Endothelial cell of umbilical vein (primary cell): ENCODE data around the gene MRTFA. TPM values are rescaled to one million over a fixed set of nuclear protein-coding genes. Genes with fewer than 3 reads are reported as not detected.

Experiments
- BruUV-seq: library from RNA; stranded (reverse); fragments of 400-500 nt; replicated peaks from 2 replicates; lab custom pipeline; 2021; lab: Mats Ljungman, UMichigan
- CTCF ChIA-PET: fragments of 300-600, 350-600 bp; sonication (Branson Sonifier 250); formaldehyde crosslinking; loops from one replicate; lab custom pipeline; 2021; ENCODE audit warnings: antibody characterized with exemption, inconsistent platforms; lab: Charles Lee
- POLR2A ChIA-PET: fragments of 300-600, 350-600 bp; sonication (Branson Sonifier 250); formaldehyde crosslinking; loops from one replicate; lab custom pipeline; 2021; ENCODE audit warnings: antibody characterized with exemption, inconsistent platforms; lab: Charles Lee
- DNase-seq: peaks from one replicate; pipeline ENCODE4 v3.0.0-alpha.2; 2011; ENCODE audit warnings: low read depth, low spot score
- FAIRE-seq: peaks from 2 replicates; lab custom pipeline; 2011; peaks lifted over from hg19 to GRCh38; lab: Jason Lieb, UNC
- H2AFZ ChIP-seq: 2 replicates; pipeline ENCODE4 v1.6.0; 2012; ENCODE audit warnings: low read depth, low read length, control low read depth, inconsistent platforms
- H3K27ac ChIP-seq: 2 replicates; pipeline ENCODE4 v1.5.1; 2011; ENCODE audit warnings: low read depth, mild to moderate bottlenecking, control low read depth, low read length, moderate library complexity; ENCODE audit not compliant: insufficient read depth
- H3K27me3 ChIP-seq, 2 experiments: 2 replicates each; pipeline versions ENCODE4 v1.6.0 to v1.6.1; 2011; ENCODE audit warnings: low read length in 2 of 2, mixed read lengths in 1 of 2; ENCODE audit not compliant: control insufficient read depth in 2 of 2, insufficient read depth in 2 of 2
- H3K36me3 ChIP-seq, 2 experiments: 2 replicates in 1 of 2; 3 replicates in 1 of 2; pipeline ENCODE4 v1.5.1; 2011; ENCODE audit warnings: low read length in 2 of 2, mild to moderate bottlenecking in 1 of 2, moderate library complexity in 1 of 2; ENCODE audit not compliant: control insufficient read depth in 2 of 2, insufficient read depth in 2 of 2; ENCODE audit errors: extremely low read depth in 1 of 2
- H3K4me1 ChIP-seq: 3 replicates; pipeline ENCODE4 v1.5.1; 2011; ENCODE audit warnings: mild to moderate bottlenecking, low read length; ENCODE audit not compliant: control insufficient read depth, insufficient read depth; ENCODE audit errors: extremely low read depth
- H3K4me2 ChIP-seq: 2 replicates; pipeline ENCODE4 v1.6.1; 2011; ENCODE audit warnings: low read length, control low read depth, mixed read lengths; ENCODE audit not compliant: insufficient read depth
- H3K4me3 ChIP-seq, 3 experiments: fragments of 200-600 bp in 1 of 3; sonication (generic), shearing (Covaris generic) in 1 of 3; replicated peaks in 1 of 3; 2 replicates each; pipeline ENCODE4 v1.5.1; 2011 to 2016; ENCODE audit warnings: control low read depth in 3 of 3, low read length in 3 of 3, mild to moderate bottlenecking in 2 of 3, inconsistent platforms in 1 of 3, low read depth in 1 of 3, moderate library complexity in 1 of 3; ENCODE audit not compliant: insufficient read depth in 1 of 3
- H3K79me2 ChIP-seq: 2 replicates; pipeline ENCODE4 v1.6.0; 2012; ENCODE audit warnings: low read length, inconsistent platforms; ENCODE audit not compliant: control insufficient read depth, insufficient read depth
- H3K9ac ChIP-seq: replicated peaks from 2 replicates; pipeline ENCODE3; 2011; ENCODE audit warnings: low read length, control low read depth; ENCODE audit not compliant: insufficient read depth; ENCODE audit errors: extremely low read depth
- H3K9me1 ChIP-seq: replicated peaks from 3 replicates; pipeline ENCODE4 v1.6.0; 2011; ENCODE audit warnings: mild to moderate bottlenecking, low read length; ENCODE audit not compliant: control insufficient read depth, insufficient read depth; ENCODE audit errors: extremely low read depth
- H3K9me3 ChIP-seq: replicated peaks from 2 replicates; pipeline ENCODE4 v1.5.1; 2012; ENCODE audit warnings: low read length, inconsistent platforms; ENCODE audit not compliant: control insufficient read depth, insufficient read depth
- H4K20me1 ChIP-seq: replicated peaks from 2 replicates; pipeline ENCODE3; 2011; ENCODE audit warnings: mild to moderate bottlenecking, low read length; ENCODE audit not compliant: control insufficient read depth, insufficient read depth; ENCODE audit errors: extremely low read depth
- CTCF ChIP-seq, 2 donors: IDR thresholded peaks; 1 replicate in 1 of 2; 2 replicates in 1 of 2; pipeline ENCODE4 v1.5.1; 2011; ENCODE audit warnings: low read length in 2 of 2, mild to moderate bottlenecking in 2 of 2, moderate library complexity in 2 of 2, control low read depth in 1 of 2, inconsistent platforms in 1 of 2, low read depth in 1 of 2; ENCODE audit not compliant: insufficient read depth in 1 of 2; ENCODE audit errors: extremely low read depth in 1 of 2
- EZH2 ChIP-seq: IDR thresholded peaks from 2 replicates; pipeline ENCODE4 v1.6.1; 2012; ENCODE audit warnings: borderline replicate concordance, low read depth, mild to moderate bottlenecking, moderate library complexity, low read length, inconsistent platforms; ENCODE audit not compliant: severe bottlenecking
- FOS ChIP-seq: IDR thresholded peaks from 2 replicates; pipeline ENCODE4 v1.6.1; 2011; ENCODE audit warnings: mild to moderate bottlenecking, low read length, moderate library complexity, borderline replicate concordance; ENCODE audit not compliant: insufficient read depth
- GATA2 ChIP-seq: IDR thresholded peaks from 2 replicates; pipeline ENCODE4 v1.7.0; 2011; ENCODE audit warnings: low read depth, mild to moderate bottlenecking, moderate library complexity, mixed read lengths, low read length; ENCODE audit not compliant: insufficient read length, insufficient read depth
- JUN ChIP-seq: IDR thresholded peaks from 2 replicates; pipeline ENCODE4 v1.6.1; 2011; ENCODE audit warnings: borderline replicate concordance, low read depth; ENCODE audit not compliant: insufficient read length, insufficient read depth
- MAX ChIP-seq: IDR thresholded peaks from 2 replicates; pipeline ENCODE4 v1.6.1; 2011; ENCODE audit not compliant: insufficient read depth, insufficient read length
- POLR2A ChIP-seq: IDR thresholded peaks from 2 replicates; pipeline ENCODE4 v1.6.1; 2012; ENCODE audit warnings: low read depth, mild to moderate bottlenecking, control low read depth, low read length
- dilution Hi-C: fragments of 300-500 bp; cut with MboI; formaldehyde crosslinking; loops from one replicate; pipeline ENCODE4 v1.15.0; 2019; ENCODE audit warnings: low sequenced_read_pairs; ENCODE audit not compliant: extremely low pct_ligation_motif_present
- intact Hi-C: fragments of 100-400 bp; cut with micrococcal nuclease; formaldehyde crosslinking; loops from one replicate; pipeline ENCODE4 v1.10.0; 2022
- polyA plus RNA-seq, 4 experiments: library from polyadenylated mRNA; depleted of rRNA in 3 of 4; stranded (reverse) in 3 of 4; unstranded in 1 of 4; fragments of >200 nt; gene quantifications; 2 replicates each; pipeline versions ENCODE4 v1.2.1 to v1.2.3, GENCODE V29; 2011 to 2012; ENCODE audit warnings: missing spikeins in 1 of 4
- total RNA-seq: library from RNA; stranded (reverse); gene quantifications from 2 replicates; pipeline ENCODE4 v1.2.3, GENCODE V29; 2021

The MRTFA gene
- total and polyA plus RNA-seq, 2 donors (not counting 3 experiments of a cell fraction or from before 2014, with no cell fraction given), result 13.6 to 44.1 TPM

GRCh38 chr22:40520562-40520961, 116.0 kb downstream of the MRTFA start:
- TF ChIP-seq POLR2A (no peak), CTCF (IDR thresholded peaks at IDR 0.05; ENCODE audit: extremely low read depth in 1 of 2, insufficient read depth in 1 of 2, low read depth in 1 of 2, low read length in 2 of 2) (no peak), JUN (no peak), EZH2 (no peak), GATA2 (no peak), FOS (no peak), MAX (no peak)
- no peak for DNase-seq
- H3K79me2 ChIP-seq, result peaks cover 1% of the 10 kb centered on the region
- BruUV-seq, result no TSS peak
- no peak overlapping the region for H3K27ac ChIP-seq
- no peaks in the 10 kb centered on the region for H3K9me3 ChIP-seq
- CTCF ChIA-PET, result interaction anchor here (1.2 kb wide), 2 partner anchors 23 to 84 kb away, joined by 3 to 4 read pairs; no protein-coding TSS in a partner anchor
- H3K27me3 ChIP-seq, result no peaks in the 10 kb centered on the region
- POLR2A ChIA-PET, result interaction anchor here (0.6 kb wide), 1 partner anchor 37 kb away, joined by 4 read pairs; no protein-coding TSS in a partner anchor
- H3K4me2 ChIP-seq, result no peak overlapping the region
- H3K9me1 ChIP-seq, result no peaks in the 10 kb centered on the region
- H3K4me3 ChIP-seq, result no peak overlapping the region
- peaks cover 2% of the 10 kb centered on the region for H3K4me1 ChIP-seq
- dilution Hi-C loops, result no loop called here
- FAIRE-seq, result no peak
- no peak overlapping the region for H3K9ac ChIP-seq
- intact Hi-C loops, result no loop called here
- no peak overlapping the region for H2AFZ ChIP-seq
- no peaks in the 10 kb centered on the region for H4K20me1 ChIP-seq
- no peaks in the 10 kb centered on the region for H3K36me3 ChIP-seq
